ENCODE results near the gene SHC1.

The SHC1 gene

GRCh38 chr1:154954541-154954940 lies 16.0 kb downstream of the SHC1 start:
- no peak for DNase-seq

- no peak for DNase-seq
Measured at GRCh38 chr1:154953611-154954038, 16.9 kb downstream of the SHC1 start.

- DNase-seq = no peak
Measured at GRCh38 chr1:154952664-154953063, 17.9 kb downstream of the SHC1 start.

GRCh38 chr1:154951901-154952657 lies 18.5 kb downstream of the SHC1 start:
- DNase-seq = peak; percentile 58

GRCh38 chr1:154948079-154948478 lies 22.5 kb downstream of the SHC1 start:
- no peak for DNase-seq

GRCh38 chr1:154945962-154946850 lies 24.3 kb downstream of the SHC1 start:
- DNase-seq = no peak

GRCh38 chr1:154945160-154945961 lies 25.2 kb downstream of the SHC1 start:
- DNase-seq = no peak

GRCh38 chr1:154944401-154945159 lies 26.0 kb downstream of the SHC1 start:
- DNase-seq = no peak

- peak; percentile 43 for DNase-seq
Measured at GRCh38 chr1:154943649-154944400, 26.7 kb downstream of the SHC1 start.

- DNase-seq = no peak
Measured at GRCh38 chr1:154941333-154942013, 29.1 kb downstream of the SHC1 start.

GRCh38 chr1:154940651-154941194 lies 29.8 kb downstream of the SHC1 start:
- DNase-seq = no peak

GRCh38 chr1:154940213-154940560 lies 30.4 kb downstream of the SHC1 start:
- no peak for DNase-seq

GRCh38 chr1:154938604-154939399 lies 31.7 kb downstream of the SHC1 start:
- no peak for DNase-seq

GRCh38 chr1:154937988-154938386 lies 32.6 kb downstream of the SHC1 start:
- no peak for DNase-seq

- DNase-seq = peak; percentile 89
Measured at GRCh38 chr1:154937085-154937987, 33.2 kb downstream of the SHC1 start.

GRCh38 chr1:154936555-154937084 lies 33.9 kb downstream of the SHC1 start, which contains the start of gene PMVK:
Gene PMVK, minus strand, starts transcription at chr1:154936719. Its CDS starts 34 bp downstream, at chr1:154936685.
- peak; percentile 92 for DNase-seq

- DNase-seq = no peak
Measured at GRCh38 chr1:154935749-154936554, 34.6 kb downstream of the SHC1 start.
